MM.1S (cell line): ENCODE measurements around the gene NR1H2.

Experiments used
- EZH2 ChIP-seq: fragments of 300-600 bp; sonication (generic); optimal IDR thresholded peaks from 2 replicates; pipeline ENCODE3; 2017; ENCODE audit warnings: low read depth, mild to moderate bottlenecking, antibody characterized with exemption, low read length, mixed read lengths
- EZH2phosphoT487 ChIP-seq: fragments of 300-600 bp; sonication (generic); IDR thresholded peaks from 2 replicates; pipeline ENCODE4 v1.6.1; 2018; ENCODE audit warnings: antibody characterized with exemption, low read length
- TF ChIP-seq, protein P1 (sequence below): fragments of 300-600 bp; sonication (generic); IDR thresholded peaks from 2 replicates; pipeline ENCODE4 v1.5.1; 2016; ENCODE audit warnings: antibody characterized with exemption, low read length, mixed read lengths

GRCh38 chr19:50428772-50429463, 52.7 kb downstream of the NR1H2 start:
- TF ChIP-seq, protein P1, sequence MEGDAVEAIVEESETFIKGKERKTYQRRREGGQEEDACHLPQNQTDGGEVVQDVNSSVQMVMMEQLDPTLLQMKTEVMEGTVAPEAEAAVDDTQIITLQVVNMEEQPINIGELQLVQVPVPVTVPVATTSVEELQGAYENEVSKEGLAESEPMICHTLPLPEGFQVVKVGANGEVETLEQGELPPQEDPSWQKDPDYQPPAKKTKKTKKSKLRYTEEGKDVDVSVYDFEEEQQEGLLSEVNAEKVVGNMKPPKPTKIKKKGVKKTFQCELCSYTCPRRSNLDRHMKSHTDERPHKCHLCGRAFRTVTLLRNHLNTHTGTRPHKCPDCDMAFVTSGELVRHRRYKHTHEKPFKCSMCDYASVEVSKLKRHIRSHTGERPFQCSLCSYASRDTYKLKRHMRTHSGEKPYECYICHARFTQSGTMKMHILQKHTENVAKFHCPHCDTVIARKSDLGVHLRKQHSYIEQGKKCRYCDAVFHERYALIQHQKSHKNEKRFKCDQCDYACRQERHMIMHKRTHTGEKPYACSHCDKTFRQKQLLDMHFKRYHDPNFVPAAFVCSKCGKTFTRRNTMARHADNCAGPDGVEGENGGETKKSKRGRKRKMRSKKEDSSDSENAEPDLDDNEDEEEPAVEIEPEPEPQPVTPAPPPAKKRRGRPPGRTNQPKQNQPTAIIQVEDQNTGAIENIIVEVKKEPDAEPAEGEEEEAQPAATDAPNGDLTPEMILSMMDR = no peak
- TF ChIP-seq EZH2phosphoT487 (no peak), EZH2 (no peak)
